Measurements from ENCODE around the gene FOXK2. TPM values are rescaled to one million over a fixed set of nuclear protein-coding genes. Genes with fewer than 3 reads are reported as not detected.

The FOXK2 gene
- total RNA-seq, 1 donor from 2014 or later, result 55.5 TPM

DNA sequence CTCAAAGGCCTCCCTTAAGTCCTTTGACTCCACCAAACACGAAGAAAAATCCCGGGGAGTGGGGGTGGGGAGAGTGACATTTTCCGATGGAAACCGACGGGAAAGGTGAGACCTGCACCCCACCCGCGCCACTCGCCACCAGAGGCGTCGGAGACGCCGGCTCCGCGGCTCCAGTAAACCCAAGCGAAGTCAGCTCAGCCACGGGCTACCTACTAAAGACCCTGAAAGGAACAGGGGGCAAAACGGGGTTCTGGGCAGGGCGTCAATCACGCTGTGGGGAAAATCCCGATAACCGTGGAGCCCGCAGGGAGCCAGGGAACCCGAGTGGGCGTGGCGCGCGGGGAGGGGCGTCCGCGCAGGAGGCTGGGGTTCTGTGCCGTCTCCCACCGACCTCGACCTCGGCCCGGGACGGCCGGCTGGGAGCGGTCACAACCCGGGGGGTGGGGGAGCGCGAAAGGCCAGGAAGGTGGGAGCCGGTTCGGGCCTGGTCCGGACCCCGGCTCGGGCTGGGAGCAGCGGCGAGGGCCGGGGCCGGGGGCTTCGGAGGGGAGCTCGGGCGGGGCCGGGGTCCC, 128.1 kb downstream of the FOXK2 start:
- Histone ChIP-seq H3K27ac (peak overlapping the region; percentile 88), H3K4me1 (peaks cover 41% of the 10 kb centered on the region), H3K27me3 (no peaks in the 10 kb centered on the region), H3K9me3 (no peaks in the 10 kb centered on the region), H3K4me3 (peak overlapping the region; percentile 70 to 98), H3K36me3 (peaks cover 0 to 17% of the 10 kb centered on the region in 2 donors)
- intact Hi-C loops (cut with DNase I), result loop anchor here (5.0 kb wide), 1 partner anchor 180 kb away; no protein-coding TSS in a partner anchor
- DNase-seq (ENCODE audit: extremely low spot score in 2 of 2), result no peak
- no peak for TF ChIP-seq POLR2AphosphoS5 (IDR thresholded peaks at IDR 0.05; ENCODE audit: insufficient read depth in 1 of 2, low read depth in 1 of 2)
- TF ChIP-seq, protein P1, sequence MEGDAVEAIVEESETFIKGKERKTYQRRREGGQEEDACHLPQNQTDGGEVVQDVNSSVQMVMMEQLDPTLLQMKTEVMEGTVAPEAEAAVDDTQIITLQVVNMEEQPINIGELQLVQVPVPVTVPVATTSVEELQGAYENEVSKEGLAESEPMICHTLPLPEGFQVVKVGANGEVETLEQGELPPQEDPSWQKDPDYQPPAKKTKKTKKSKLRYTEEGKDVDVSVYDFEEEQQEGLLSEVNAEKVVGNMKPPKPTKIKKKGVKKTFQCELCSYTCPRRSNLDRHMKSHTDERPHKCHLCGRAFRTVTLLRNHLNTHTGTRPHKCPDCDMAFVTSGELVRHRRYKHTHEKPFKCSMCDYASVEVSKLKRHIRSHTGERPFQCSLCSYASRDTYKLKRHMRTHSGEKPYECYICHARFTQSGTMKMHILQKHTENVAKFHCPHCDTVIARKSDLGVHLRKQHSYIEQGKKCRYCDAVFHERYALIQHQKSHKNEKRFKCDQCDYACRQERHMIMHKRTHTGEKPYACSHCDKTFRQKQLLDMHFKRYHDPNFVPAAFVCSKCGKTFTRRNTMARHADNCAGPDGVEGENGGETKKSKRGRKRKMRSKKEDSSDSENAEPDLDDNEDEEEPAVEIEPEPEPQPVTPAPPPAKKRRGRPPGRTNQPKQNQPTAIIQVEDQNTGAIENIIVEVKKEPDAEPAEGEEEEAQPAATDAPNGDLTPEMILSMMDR (IDR thresholded peaks at IDR 0.05), result no peak
- no peak for TF ChIP-seq POLR2A (IDR thresholded peaks at IDR 0.05)

DNA sequence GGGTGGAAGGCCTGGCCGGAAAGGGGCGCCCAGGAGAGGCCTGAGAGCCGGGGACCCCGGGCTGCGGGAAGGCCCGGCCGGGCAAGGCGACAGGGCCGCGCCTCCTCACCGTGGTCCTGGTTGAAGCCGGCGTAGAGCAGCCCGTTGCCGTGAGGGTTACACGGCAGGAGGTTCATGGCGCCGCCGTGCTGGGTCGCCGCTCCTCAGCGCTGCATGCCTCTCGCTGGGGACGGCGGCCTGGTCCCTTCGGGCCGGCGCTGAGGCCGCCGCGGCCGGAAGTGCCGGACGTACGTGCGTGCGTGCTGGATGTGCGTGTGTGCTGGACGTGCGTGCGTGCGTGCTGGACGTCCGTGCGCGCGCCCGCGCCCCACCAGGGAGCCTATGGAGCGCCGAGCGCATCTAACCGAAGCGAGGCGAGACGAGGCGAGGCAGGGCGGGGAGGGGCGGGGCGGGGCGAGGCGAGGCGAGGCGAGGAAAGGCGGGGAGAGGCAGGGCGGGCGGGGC, 128.7 kb downstream of the FOXK2 start, which contains the start of gene WDR45B:
Gene WDR45B (minus strand): TSS at position 280 of the 504 bp plus-strand sequence. CDS start 104 bp downstream, at position 176.
- H3K27ac ChIP-seq, result peak within 1 kb of the TSS; percentile 88
- no peaks in the 10 kb centered on the region for H3K27me3 ChIP-seq
- peaks cover 0 to 11% of the 10 kb centered on the region in 2 donors for H3K36me3 ChIP-seq
- no peaks in the 10 kb centered on the region for H3K9me3 ChIP-seq
- H3K4me1 ChIP-seq, result peaks cover 41% of the 10 kb centered on the region
- peak in 1 of 2 donors; percentile 88 for TF ChIP-seq POLR2AphosphoS5 (IDR thresholded peaks at IDR 0.05; ENCODE audit: insufficient read depth in 1 of 2, low read depth in 1 of 2)
- TF ChIP-seq POLR2A (IDR thresholded peaks at IDR 0.05), result peak in 1 of 2 donors; percentile 90
- TF ChIP-seq, protein P1 (IDR thresholded peaks at IDR 0.05), result no peak
- peak within 1 kb of the TSS; percentile 70 to 98 for H3K4me3 ChIP-seq
- intact Hi-C loops (cut with DNase I), result loop anchor here (5.0 kb wide), 1 partner anchor 179 kb away; no protein-coding TSS in a partner anchor
- DNase-seq (ENCODE audit: extremely low spot score in 2 of 2), result peak in 1 of 2 donors; percentile 97

DNA sequence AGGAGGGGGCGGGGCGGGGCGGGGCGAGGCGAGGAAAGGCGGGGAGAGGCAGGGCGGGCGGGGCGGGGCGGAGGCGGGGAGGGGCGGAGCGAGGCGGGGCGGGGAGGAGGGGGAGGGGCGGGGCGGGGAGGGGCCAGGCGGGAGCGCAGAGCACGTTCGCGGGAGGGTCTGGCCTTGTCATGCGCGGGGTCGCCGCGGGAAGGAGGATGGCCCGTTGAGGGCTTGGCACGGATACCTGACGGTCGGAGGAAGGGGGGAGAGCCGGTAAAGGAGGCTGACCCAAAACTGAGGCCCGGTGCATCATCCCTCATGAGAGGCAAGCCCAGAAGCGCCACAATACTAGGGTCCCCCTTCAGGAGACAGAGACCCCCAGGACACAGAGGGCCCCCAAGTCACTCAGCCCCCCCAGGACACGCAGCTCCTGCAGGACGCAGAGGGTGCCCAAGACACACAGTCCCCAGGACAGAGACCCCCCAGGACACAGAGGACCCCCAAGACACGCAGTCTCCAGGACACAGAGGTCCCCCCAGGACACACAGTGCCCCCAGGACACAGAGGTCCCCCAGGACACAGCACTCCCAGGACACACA, 129.3 kb downstream of the FOXK2 start:
- H3K4me3 ChIP-seq, result peak overlapping the region; percentile 38 to 70
- H3K36me3 ChIP-seq, result peaks cover 0 to 7% of the 10 kb centered on the region in 2 donors
- H3K27me3 ChIP-seq, result no peaks in the 10 kb centered on the region
- DNase-seq (ENCODE audit: extremely low spot score in 2 of 2), result peak in 1 of 2 donors; percentile 91
- intact Hi-C loops (cut with DNase I), result loop anchor here (5.0 kb wide), 1 partner anchor 178 kb away; no protein-coding TSS in a partner anchor
- H3K27ac ChIP-seq, result peak overlapping the region; percentile 82
- peaks cover 41% of the 10 kb centered on the region for H3K4me1 ChIP-seq
- TF ChIP-seq, protein P1 (IDR thresholded peaks at IDR 0.05), result no peak
- TF ChIP-seq POLR2AphosphoS5 (IDR thresholded peaks at IDR 0.05; ENCODE audit: insufficient read depth in 1 of 2, low read depth in 1 of 2), result no peak
- no peak for TF ChIP-seq POLR2A (IDR thresholded peaks at IDR 0.05)
- no peaks in the 10 kb centered on the region for H3K9me3 ChIP-seq

DNA sequence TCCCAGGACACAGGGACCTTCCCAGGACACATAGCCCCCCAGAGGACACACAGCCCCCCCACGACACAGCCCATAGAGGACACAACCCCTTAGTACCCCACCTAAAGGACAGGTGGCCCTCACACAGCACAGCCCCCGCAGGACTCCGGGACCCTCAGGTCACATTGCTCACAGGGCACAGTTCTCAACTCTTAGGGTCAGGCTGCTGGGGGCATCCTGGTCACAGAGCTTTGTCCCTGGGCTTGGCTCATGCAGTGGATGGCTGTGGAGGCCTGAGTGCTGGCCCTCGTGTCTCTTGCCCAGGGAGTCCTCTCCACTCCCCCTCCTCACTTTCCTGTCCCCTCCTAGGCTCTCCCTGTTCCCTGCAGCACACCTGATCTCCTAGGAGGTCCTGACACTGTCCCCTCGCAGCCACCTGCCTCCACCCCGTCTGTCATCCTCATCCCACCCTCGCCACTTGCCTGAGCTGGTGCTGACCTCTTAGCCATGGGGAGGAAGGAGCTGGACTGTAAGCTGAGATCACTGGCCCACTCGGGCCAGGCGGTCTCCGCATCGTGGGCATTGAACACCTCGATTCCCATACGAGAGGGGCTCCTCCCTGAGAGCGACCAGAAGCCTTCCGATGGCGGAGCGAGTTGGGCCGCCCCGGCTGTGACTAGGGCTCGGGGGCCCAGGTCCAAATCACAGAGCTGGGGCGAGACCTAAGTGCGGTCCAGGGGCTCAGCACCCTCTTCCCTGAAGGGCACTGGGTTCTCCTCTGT, 130.1 kb downstream of the FOXK2 start:
- intact Hi-C loops (cut with DNase I), result loop anchor here (5.0 kb wide), 2 partner anchors 93 to 178 kb away; no protein-coding TSS in a partner anchor
- DNase-seq (ENCODE audit: extremely low spot score in 2 of 2), result no peak
- H3K27ac ChIP-seq, result peak overlapping the region; percentile 82

More for the DNA sequence above, 130.1 kb downstream of the FOXK2 start:
- peaks cover 35% of the 10 kb centered on the region for H3K4me1 ChIP-seq
- no peak overlapping the region for H3K4me3 ChIP-seq
- TF ChIP-seq POLR2A (IDR thresholded peaks at IDR 0.05) (no peak), POLR2AphosphoS5 (IDR thresholded peaks at IDR 0.05; ENCODE audit: insufficient read depth in 1 of 2, low read depth in 1 of 2) (no peak)
- TF ChIP-seq, protein P1 (IDR thresholded peaks at IDR 0.05), result no peak
- H3K36me3 ChIP-seq, result no peaks in the 10 kb centered on the region
- H3K9me3 ChIP-seq, result no peaks in the 10 kb centered on the region
- H3K27me3 ChIP-seq, result no peaks in the 10 kb centered on the region
